Measurements from ENCODE around the gene STX8. TPM values are rescaled to one million over a fixed set of nuclear protein-coding genes. Genes with fewer than 3 reads are reported as not detected.

STX8 gene
- total and polyA plus RNA-seq, 12 donors: 53.3 to 80.1 (median 63.9) TPM

DNA sequence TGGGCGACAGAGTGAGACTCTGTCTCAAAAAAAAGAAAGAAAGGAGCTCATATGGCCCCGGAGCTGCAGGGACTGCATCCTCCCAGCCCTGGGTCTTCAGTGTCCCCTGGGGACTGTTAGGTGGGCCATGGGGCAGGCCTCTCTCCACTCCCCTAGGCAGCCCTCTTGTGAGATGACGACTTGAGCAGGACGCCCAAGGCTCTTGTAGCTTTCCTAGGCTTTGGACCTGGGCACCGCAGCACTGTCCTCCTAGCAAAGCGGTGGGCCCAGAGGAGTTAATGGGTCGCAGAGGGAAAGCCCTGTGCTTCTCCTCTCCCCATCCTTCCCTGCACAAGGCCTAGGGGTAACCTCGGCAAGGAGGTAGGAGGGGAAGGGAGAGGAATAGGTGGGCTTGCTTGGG lies 352.1 kb downstream of the STX8 start:
- whole genome bisulfite sequencing, 2 donors: 82 to 87% methylated on average over 8 of the region's 8 CpGs
- intact Hi-C loops (cut with DNase I): loop anchor here in 1 of 10 donors (10.0 kb wide), 1 partner anchor 51 kb away; no protein-coding TSS in a partner anchor
- peaks cover 0 to 7% (median 3%) of the 10 kb centered on the region in 9 donors for H3K4me1 ChIP-seq
- peaks cover 0 to 3% (median 0%) of the 10 kb centered on the region in 7 donors for H3K27me3 ChIP-seq
- no peak for DNase-seq
- no peak for ATAC-seq
- no peak overlapping the region for H3K27ac ChIP-seq
- H3K36me3 ChIP-seq: no peaks in the 10 kb centered on the region
- no peak overlapping the region for H3K4me3 ChIP-seq
- TF ChIP-seq CTCF (IDR thresholded peaks at IDR 0.05): no peak
- H3K9me3 ChIP-seq: no peaks in the 10 kb centered on the region

- no peak for DNase-seq
Measured at GRCh38 chr17:9221922-9222180, 353.8 kb downstream of the STX8 start.

DNA sequence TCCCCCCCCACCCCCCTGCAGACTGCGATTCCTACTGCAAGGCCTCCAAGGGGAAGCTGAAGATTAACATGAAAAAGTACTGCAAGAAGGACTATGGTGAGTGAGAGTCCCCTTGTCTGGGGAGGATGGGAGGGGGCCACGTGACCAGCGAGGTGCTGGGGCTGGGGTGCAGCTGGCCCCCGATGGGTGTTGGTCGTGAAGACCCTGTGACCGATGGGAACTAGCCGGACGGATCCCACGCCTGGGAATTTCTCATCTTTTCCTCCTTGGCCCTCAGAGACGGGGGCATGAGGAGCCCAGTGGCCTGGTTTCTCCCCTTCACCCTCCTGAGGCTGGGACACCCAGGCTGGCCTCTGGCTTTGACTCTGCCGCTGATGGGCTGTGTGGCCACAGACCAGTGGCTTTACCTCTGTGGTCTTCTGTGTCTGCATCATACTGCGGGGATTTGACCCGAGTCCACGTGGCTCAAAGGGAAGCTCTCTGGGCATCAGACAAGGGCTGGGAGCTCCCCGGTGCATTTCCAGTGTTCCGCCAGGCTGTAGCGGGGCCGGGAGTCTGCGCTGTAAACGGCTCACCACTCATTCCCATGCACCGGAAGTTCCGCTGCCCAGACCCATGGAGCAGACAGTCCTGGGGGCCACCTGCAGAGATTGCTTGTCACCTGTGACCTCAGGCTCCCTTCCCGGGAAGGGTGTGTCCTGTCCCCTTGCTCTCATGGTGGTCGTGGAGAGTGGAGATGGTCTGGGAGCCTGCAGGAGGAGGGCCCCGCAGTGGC lies 354.3 kb downstream of the STX8 start:
- DNase-seq (no peak), ATAC-seq (no peak)
- TF ChIP-seq CTCF (IDR thresholded peaks at IDR 0.05): no peak
- Histone ChIP-seq H3K4me1 (peaks cover 0 to 13% (median 5%) of the 10 kb centered on the region in 9 donors), H3K27me3 (peaks cover 0 to 3% (median 0%) of the 10 kb centered on the region in 7 donors), H3K9me3 (peaks cover 0 to 5% (median under 1%) of the 10 kb centered on the region in 11 donors), H3K27ac (no peak overlapping the region), H3K36me3 (no peaks in the 10 kb centered on the region), H3K4me3 (no peak overlapping the region)
- 90 to 93% methylated on average over 25 of the region's 25 CpGs for WGBS, 2 donors
- intact Hi-C loops (cut with DNase I): loop anchor here in 1 of 10 donors (10.0 kb wide), 1 partner anchor 53 kb away; no protein-coding TSS in a partner anchor

More at GRCh38 chr17:9221922-9222180, 353.8 kb downstream of the STX8 start:
- 96 to 100% methylated on average over 5 of the region's 5 CpGs for WGBS, 2 donors
- intact Hi-C loops (cut with DNase I): loop anchor here in 1 of 10 donors (10.0 kb wide), 1 partner anchor 53 kb away; no protein-coding TSS in a partner anchor
- Histone ChIP-seq H3K36me3 (no peaks in the 10 kb centered on the region), H3K27ac (no peak overlapping the region), H3K27me3 (peaks cover 0 to 3% (median 0%) of the 10 kb centered on the region in 7 donors), H3K9me3 (peaks cover 0 to under 1% (median 0%) of the 10 kb centered on the region in 11 donors), H3K4me1 (peaks cover 0 to 13% (median 5%) of the 10 kb centered on the region in 9 donors), H3K4me3 (no peak overlapping the region)
- TF ChIP-seq CTCF (IDR thresholded peaks at IDR 0.05): no peak
- ATAC-seq: no peak

GRCh38 chr17:9220398-9221146 lies 355.0 kb downstream of the STX8 start:
- H3K9me3 ChIP-seq: peaks cover 0 to 13% (median 9%) of the 10 kb centered on the region in 11 donors
- no peaks in the 10 kb centered on the region for H3K36me3 ChIP-seq
- peaks cover 0 to 13% (median 5%) of the 10 kb centered on the region in 9 donors for H3K4me1 ChIP-seq
- intact Hi-C loops (cut with DNase I): loop anchor here in 1 of 10 donors (10.0 kb wide), 1 partner anchor 54 kb away; no protein-coding TSS in a partner anchor
- no peak for TF ChIP-seq CTCF (IDR thresholded peaks at IDR 0.05)
- H3K4me3 ChIP-seq: no peak overlapping the region
- 82 to 85% methylated on average over 23 of the region's 23 CpGs for WGBS, 2 donors
- H3K27me3 ChIP-seq: peaks cover 0 to 1% (median 0%) of the 10 kb centered on the region in 7 donors
- no peak for ATAC-seq
- DNase-seq: no peak
- no peak overlapping the region for H3K27ac ChIP-seq
